Cardiac septum (tissue), 1 donor: ENCODE measurements around the gene PARVG. TPM values are rescaled to one million over a fixed set of nuclear protein-coding genes. Genes with fewer than 3 reads are reported as not detected.

Source experiments
- DNase-seq: peaks from one replicate; pipeline ENCODE4 v3.0.0-alpha.2; 2020; ENCODE audit warnings: low spot score
- intact Hi-C: fragments of 100-400 bp; cut with DNase I; formaldehyde crosslinking; loops from one replicate; pipeline ENCODE4 v1.14.0; 2022
- total RNA-seq: library from RNA; stranded (reverse); fragmentation: NEBNext Ultra II Directional; extraction: Animal tissue kit (Norgen Biotek cat#: 25700); gene quantifications from one replicate; pipeline ENCODE4 v1.2.1, GENCODE V29; 2021
- donor health status: DM: no; HTN: no; CAD: no.

PARVG gene
- total RNA-seq, 1 donor from 2014 or later = 2.1 TPM

GRCh38 chr22:44192098-44192815 is 11.5 kb downstream of the PARVG start:
- no peak for DNase-seq

GRCh38 chr22:44192816-44193534 is 12.2 kb downstream of the PARVG start:
- intact Hi-C loops = no loop called here
- no peak for DNase-seq

More at GRCh38 chr22:44192098-44192815, 11.5 kb downstream of the PARVG start:
- intact Hi-C loops = no loop called here

GRCh38 chr22:44193535-44193891 is 12.8 kb downstream of the PARVG start:
- intact Hi-C loops = no loop called here
- no peak for DNase-seq

- intact Hi-C loops = no loop called here
- no peak for DNase-seq
Observed at GRCh38 chr22:44194569-44194968, 13.8 kb downstream of the PARVG start.

- intact Hi-C loops = no loop called here
- no peak for DNase-seq
Observed at GRCh38 chr22:44195189-44195871, 14.6 kb downstream of the PARVG start.

- DNase-seq = no peak
- intact Hi-C loops = no loop called here
Observed at GRCh38 chr22:44196241-44196640, 15.5 kb downstream of the PARVG start.

GRCh38 chr22:44196731-44197131 is 16.0 kb downstream of the PARVG start:
- DNase-seq = no peak
- intact Hi-C loops = no loop called here

- intact Hi-C loops = no loop called here
- no peak for DNase-seq
Observed at GRCh38 chr22:44197271-44197670, 16.5 kb downstream of the PARVG start.

- DNase-seq = no peak
- intact Hi-C loops = no loop called here
Observed at GRCh38 chr22:44199164-44199563, 18.4 kb downstream of the PARVG start.

GRCh38 chr22:44199866-44200265 is 19.1 kb downstream of the PARVG start:
- DNase-seq = no peak
- intact Hi-C loops = no loop called here

GRCh38 chr22:44200451-44200850 is 19.7 kb downstream of the PARVG start:
- intact Hi-C loops = no loop called here
- DNase-seq = no peak

- intact Hi-C loops = no loop called here
- no peak for DNase-seq
Observed at GRCh38 chr22:44200855-44201550, 20.3 kb downstream of the PARVG start.

GRCh38 chr22:44201665-44202064 is 20.9 kb downstream of the PARVG start:
- intact Hi-C loops = no loop called here
- DNase-seq = peak; percentile 77

GRCh38 chr22:44202261-44202789 is 21.6 kb downstream of the PARVG start:
- DNase-seq = no peak
- intact Hi-C loops = no loop called here

GRCh38 chr22:44203203-44203602 is 22.5 kb downstream of the PARVG start:
- no peak for DNase-seq
- intact Hi-C loops = no loop called here

- intact Hi-C loops = no loop called here
- DNase-seq = peak; percentile 47
Observed at GRCh38 chr22:44204739-44205515, 24.2 kb downstream of the PARVG start.

- no peak for DNase-seq
- intact Hi-C loops = no loop called here
Observed at GRCh38 chr22:44205516-44206329, 25.0 kb downstream of the PARVG start.

- intact Hi-C loops = no loop called here
- no peak for DNase-seq
Observed at GRCh38 chr22:44206330-44206645, 25.6 kb downstream of the PARVG start.
